ENCODE results near the gene CDH12.

GRCh38 chr5:22779499-22779898 lies 73.6 kb downstream of the CDH12 start:
- TF ChIP-seq, protein P1, sequence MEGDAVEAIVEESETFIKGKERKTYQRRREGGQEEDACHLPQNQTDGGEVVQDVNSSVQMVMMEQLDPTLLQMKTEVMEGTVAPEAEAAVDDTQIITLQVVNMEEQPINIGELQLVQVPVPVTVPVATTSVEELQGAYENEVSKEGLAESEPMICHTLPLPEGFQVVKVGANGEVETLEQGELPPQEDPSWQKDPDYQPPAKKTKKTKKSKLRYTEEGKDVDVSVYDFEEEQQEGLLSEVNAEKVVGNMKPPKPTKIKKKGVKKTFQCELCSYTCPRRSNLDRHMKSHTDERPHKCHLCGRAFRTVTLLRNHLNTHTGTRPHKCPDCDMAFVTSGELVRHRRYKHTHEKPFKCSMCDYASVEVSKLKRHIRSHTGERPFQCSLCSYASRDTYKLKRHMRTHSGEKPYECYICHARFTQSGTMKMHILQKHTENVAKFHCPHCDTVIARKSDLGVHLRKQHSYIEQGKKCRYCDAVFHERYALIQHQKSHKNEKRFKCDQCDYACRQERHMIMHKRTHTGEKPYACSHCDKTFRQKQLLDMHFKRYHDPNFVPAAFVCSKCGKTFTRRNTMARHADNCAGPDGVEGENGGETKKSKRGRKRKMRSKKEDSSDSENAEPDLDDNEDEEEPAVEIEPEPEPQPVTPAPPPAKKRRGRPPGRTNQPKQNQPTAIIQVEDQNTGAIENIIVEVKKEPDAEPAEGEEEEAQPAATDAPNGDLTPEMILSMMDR (IDR thresholded peaks at IDR 0.05; ENCODE audit: low read depth, low read length), result no peak
- TF ChIP-seq EZH2phosphoT487 (IDR thresholded peaks at IDR 0.05; ENCODE audit: low read depth), result no peak
